Retinal pigment epithelial cell (primary cell): ENCODE results near the gene LSM5.

Experiments
- DNase-seq: peaks from one replicate; pipeline ENCODE4 v3.0.0-alpha.2; 2010; ENCODE audit warnings: low read depth
- H3K4me3 ChIP-seq: 2 replicates; pipeline ENCODE4 v1.5.1; 2011; ENCODE audit warnings: mild to moderate bottlenecking, low read length, control low read depth, moderate library complexity
- CTCF ChIP-seq: conservative IDR thresholded peaks from 2 replicates; pipeline ENCODE4 v1.5.1; 2011; ENCODE audit warnings: low read depth, low read length, control low read depth, inconsistent platforms

LSM5 gene

GRCh38 chr7:32490127-32490796, at the start of gene LSM5:
Gene LSM5, minus strand, starts transcription at chr7:32490380. Its CDS starts 15 bp downstream, at chr7:32490365.
- H3K4me3 ChIP-seq, result peak within 1 kb of the TSS; percentile 96
- TF ChIP-seq CTCF, result no peak
- peak; percentile 71 for DNase-seq

GRCh38 chr7:32539366-32539765, 49.2 kb upstream of the LSM5 start:
- no peak for TF ChIP-seq CTCF
- H3K4me3 ChIP-seq, result no peak overlapping the region
- DNase-seq, result no peak

GRCh38 chr7:32537760-32538159, 47.6 kb upstream of the LSM5 start:
- no peak for TF ChIP-seq CTCF
- no peak overlapping the region for H3K4me3 ChIP-seq
- DNase-seq, result no peak

GRCh38 chr7:32536585-32536984, 46.4 kb upstream of the LSM5 start:
- H3K4me3 ChIP-seq, result no peak overlapping the region
- no peak for TF ChIP-seq CTCF
- DNase-seq, result peak; percentile 30

- no peak overlapping the region for H3K4me3 ChIP-seq
- no peak for DNase-seq
- no peak for TF ChIP-seq CTCF
These were observed 45.8 kb upstream of the LSM5 start for GRCh38 chr7:32536016-32536415.

GRCh38 chr7:32535162-32535702, 45.1 kb upstream of the LSM5 start:
- TF ChIP-seq CTCF, result no peak
- H3K4me3 ChIP-seq, result no peak overlapping the region
- DNase-seq, result no peak
